ENCODE data around the gene CABP4. TPM values are rescaled to one million over a fixed set of nuclear protein-coding genes. Genes with fewer than 3 reads are reported as not detected.

The CABP4 gene
- total RNA-seq, 1 donor from 2014 or later: 0.17 TPM

GRCh38 chr11:67434395-67434881 is 20.7 kb upstream of the CABP4 start:
- TF ChIP-seq CTCF (IDR thresholded peaks at IDR 0.05; ENCODE audit: insufficient read depth, low read length, poor library complexity, severe bottlenecking): no peak
- DNase-seq (ENCODE audit: low read depth): no peak
- peaks cover 4% of the 10 kb centered on the region for H3K36me3 ChIP-seq (ENCODE audit: control insufficient read depth, insufficient read depth, low read length)
- no peak overlapping the region for H3K4me3 ChIP-seq (ENCODE audit: low read depth, low read length)
- no peaks in the 10 kb centered on the region for H3K27me3 ChIP-seq (ENCODE audit: control insufficient read depth, insufficient read depth, low read length)

DNA sequence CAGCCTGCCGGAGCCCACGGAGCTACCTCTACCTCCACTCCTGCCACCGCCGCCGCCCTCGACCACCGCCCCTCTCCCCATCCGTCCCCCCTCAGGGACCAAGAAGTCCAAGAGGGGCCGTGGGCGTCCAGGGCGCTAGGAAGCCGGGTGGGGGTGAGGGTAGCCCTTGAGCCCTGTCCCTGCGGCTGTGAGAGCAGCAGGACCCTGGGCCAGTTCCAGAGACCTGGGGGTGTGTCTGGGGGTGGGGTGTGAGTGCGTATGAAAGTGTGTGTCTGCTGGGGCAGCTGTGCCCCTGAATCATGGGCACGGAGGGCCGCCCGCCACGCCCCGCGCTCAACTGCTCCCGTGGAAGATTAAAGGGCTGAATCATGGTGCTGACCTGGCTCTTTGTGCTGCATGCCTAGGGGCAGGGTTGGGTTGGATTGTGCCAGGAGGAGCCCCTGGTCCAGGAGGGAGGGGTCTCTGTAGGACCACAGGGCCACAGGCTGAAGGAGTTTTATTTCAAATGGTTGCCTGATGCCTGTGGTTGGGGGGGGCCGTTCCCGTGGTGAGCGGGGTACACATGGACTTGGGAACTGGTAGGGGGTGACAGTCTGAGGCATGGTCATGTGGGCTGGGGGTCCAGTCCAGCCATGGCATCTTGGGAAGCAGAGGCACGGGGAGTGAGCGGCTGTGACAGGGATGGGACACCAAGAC is 20.0 kb upstream of the CABP4 start:
- peaks cover 4% of the 10 kb centered on the region for H3K36me3 ChIP-seq (ENCODE audit: control insufficient read depth, insufficient read depth, low read length)
- no peak for DNase-seq (ENCODE audit: low read depth)
- H3K4me3 ChIP-seq (ENCODE audit: low read depth, low read length): no peak overlapping the region
- no peaks in the 10 kb centered on the region for H3K27me3 ChIP-seq (ENCODE audit: control insufficient read depth, insufficient read depth, low read length)
- no peak for TF ChIP-seq CTCF (IDR thresholded peaks at IDR 0.05; ENCODE audit: insufficient read depth, low read length, poor library complexity, severe bottlenecking)

DNA sequence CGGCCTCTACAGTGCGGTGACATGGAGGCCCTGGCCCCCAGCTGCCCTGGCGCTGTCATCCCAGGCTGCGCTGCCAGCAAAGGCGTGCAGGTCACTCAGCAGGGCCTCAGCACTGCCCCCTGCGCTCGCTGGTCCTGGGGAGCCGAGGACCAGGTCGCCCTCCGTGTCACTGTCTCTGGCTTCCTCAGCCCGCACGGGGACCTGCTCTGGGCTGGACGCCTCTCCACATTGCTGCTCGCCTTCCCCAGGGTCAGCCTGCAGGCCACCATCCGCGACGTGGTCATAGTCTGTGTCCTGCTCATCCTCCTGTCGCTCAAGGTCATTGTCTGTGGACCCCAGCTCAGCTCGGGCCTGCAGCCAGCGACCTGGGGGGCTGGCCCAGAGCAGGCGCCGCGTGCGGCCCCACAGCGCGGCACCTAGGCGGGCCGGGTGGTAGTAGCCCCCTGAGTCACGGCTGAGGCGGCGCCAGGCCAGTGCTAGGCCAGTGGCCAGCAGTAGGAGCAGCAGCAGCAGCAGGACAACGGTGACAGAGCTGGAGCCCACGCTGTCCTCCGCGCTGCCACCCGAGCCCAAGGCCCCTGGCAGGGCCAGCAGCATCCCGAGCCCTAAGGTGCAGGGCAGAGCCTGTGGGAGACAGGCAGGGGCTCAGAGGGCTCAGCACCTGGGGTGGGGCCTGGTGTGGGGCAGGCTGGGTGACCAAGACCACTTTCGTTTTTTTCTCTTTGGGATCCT is 19.3 kb upstream of the CABP4 start:
- H3K36me3 ChIP-seq (ENCODE audit: control insufficient read depth, insufficient read depth, low read length): peaks cover 4% of the 10 kb centered on the region
- H3K4me3 ChIP-seq (ENCODE audit: low read depth, low read length): no peak overlapping the region
- H3K27me3 ChIP-seq (ENCODE audit: control insufficient read depth, insufficient read depth, low read length): no peaks in the 10 kb centered on the region
- TF ChIP-seq CTCF (IDR thresholded peaks at IDR 0.05; ENCODE audit: insufficient read depth, low read length, poor library complexity, severe bottlenecking): no peak
- DNase-seq (ENCODE audit: low read depth): no peak

GRCh38 chr11:67436459-67437081 is 18.6 kb upstream of the CABP4 start:
- Histone ChIP-seq H3K4me3 (ENCODE audit: low read depth, low read length) (no peak overlapping the region), H3K36me3 (ENCODE audit: control insufficient read depth, insufficient read depth, low read length) (peaks cover 4% of the 10 kb centered on the region), H3K27me3 (ENCODE audit: control insufficient read depth, insufficient read depth, low read length) (no peaks in the 10 kb centered on the region)
- DNase-seq (ENCODE audit: low read depth): no peak
- TF ChIP-seq CTCF (IDR thresholded peaks at IDR 0.05; ENCODE audit: insufficient read depth, low read length, poor library complexity, severe bottlenecking): no peak

GRCh38 chr11:67437082-67437808 is 17.9 kb upstream of the CABP4 start, which contains the start of gene PTPRCAP:
PTPRCAP (minus strand) TSS chr11:67437682; CDS start chr11:67437619, 63 bp downstream.
- Histone ChIP-seq H3K27me3 (ENCODE audit: control insufficient read depth, insufficient read depth, low read length) (no peaks in the 10 kb centered on the region), H3K36me3 (ENCODE audit: control insufficient read depth, insufficient read depth, low read length) (peaks cover 4% of the 10 kb centered on the region), H3K4me3 (ENCODE audit: low read depth, low read length) (no peak within 1 kb of the TSS)
- no peak for DNase-seq (ENCODE audit: low read depth)
- no peak for TF ChIP-seq CTCF (IDR thresholded peaks at IDR 0.05; ENCODE audit: insufficient read depth, low read length, poor library complexity, severe bottlenecking)

Measured in kidney epithelial cell (primary cell).